RWPE1 (cell line): ENCODE data around the gene VAMP5.

ENCODE experiments used
- CTCF ChIA-PET: fragments of 350-600 bp; sonication (Branson Sonifier 250); formaldehyde crosslinking; extraction: SDS; loops from one replicate; lab custom pipeline; 2021; lab: Yijun Ruan, JAX
- POLR2A ChIA-PET: fragments of 400-600 bp; formaldehyde crosslinking; extraction: SDS; loops from one replicate; lab custom pipeline; 2020; ENCODE audit warnings: antibody characterized with exemption; ENCODE audit not compliant: low non-redundant PET; lab: Yijun Ruan, JAX
- DNase-seq: peaks from one replicate; pipeline ENCODE4 v3.0.0; 2012; ENCODE audit warnings: low spot score
- H3K27ac ChIP-seq: fragments of 450-650 bp; 2 replicates; pipeline ENCODE4 v1.5.1; 2017
- CTCF ChIP-seq: fragments of 450-650 bp; conservative IDR thresholded peaks from 2 replicates; pipeline ENCODE4 v1.5.1; 2017; ENCODE audit warnings: low read depth, mild to moderate bottlenecking

VAMP5 gene

GRCh38 chr2:85583667-85584353 lies 421 bp upstream of the VAMP5 start:
- DNase-seq, result no peak
- CTCF ChIA-PET, result no interaction called here
- POLR2A ChIA-PET, result no interaction called here
- peak overlapping the region; percentile 91 for H3K27ac ChIP-seq
- TF ChIP-seq CTCF, result no peak

- CTCF ChIA-PET, result no interaction called here
- peak overlapping the region; percentile 91 for H3K27ac ChIP-seq
- POLR2A ChIA-PET, result interaction anchor here (0.8 kb wide), 1 partner anchor 10 kb away, joined by 3 read pairs; the partner anchor contains the start of gene RNF181
- TF ChIP-seq CTCF, result no peak
- DNase-seq, result peak; percentile 73
These were observed 888 bp downstream of the VAMP5 start for GRCh38 chr2:85584857-85585780.

DNA sequence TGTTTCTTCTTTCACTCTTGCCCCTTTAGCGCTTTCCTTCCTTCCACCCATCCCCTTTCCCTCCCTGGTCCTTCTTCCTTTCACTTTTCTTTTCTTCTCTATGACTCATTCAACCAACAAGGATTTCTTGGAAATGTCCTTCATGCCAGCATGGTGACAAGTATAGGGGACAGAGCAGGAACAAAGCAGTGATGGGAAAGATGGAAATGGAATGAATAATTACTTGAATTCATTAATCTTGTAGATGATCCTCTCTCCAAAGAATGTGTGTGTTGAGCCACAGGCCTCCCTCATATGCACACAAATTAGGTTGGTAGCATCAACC lies 1.5 kb downstream of the VAMP5 start:
- CTCF ChIA-PET, result no interaction called here
- peak overlapping the region; percentile 91 for H3K27ac ChIP-seq
- POLR2A ChIA-PET, result interaction anchor here (0.8 kb wide), 1 partner anchor 9 kb away, joined by 3 read pairs; the partner anchor contains the start of gene RNF181
- no peak for DNase-seq
- TF ChIP-seq CTCF, result no peak

DNA sequence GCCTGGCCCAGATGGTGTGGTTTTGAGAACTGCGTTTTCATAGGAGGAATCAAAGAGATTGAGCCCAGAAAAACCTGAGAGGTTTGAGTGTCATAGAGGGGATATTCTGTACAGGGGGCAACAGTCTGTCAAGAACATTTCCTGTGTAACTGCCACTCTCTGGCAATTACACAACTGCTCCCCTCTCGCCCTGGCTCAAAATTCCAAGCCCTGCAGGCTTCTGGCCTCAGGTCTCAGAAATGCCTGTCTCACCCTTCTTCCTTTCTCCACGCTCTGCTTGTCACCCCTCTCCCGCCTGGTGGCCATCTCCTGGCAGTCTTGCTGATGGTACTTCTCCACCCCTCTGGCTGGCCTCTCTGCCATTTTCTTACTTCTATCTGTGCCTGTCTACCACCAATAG lies 4.0 kb downstream of the VAMP5 start:
- DNase-seq, result no peak
- POLR2A ChIA-PET, result no interaction called here
- H3K27ac ChIP-seq, result peak overlapping the region; percentile 21; the same call in 1 of the 2 replicates
- TF ChIP-seq CTCF, result no peak
- CTCF ChIA-PET, result no interaction called here

GRCh38 chr2:85588645-85589044 lies 4.4 kb downstream of the VAMP5 start:
- POLR2A ChIA-PET, result no interaction called here
- TF ChIP-seq CTCF, result no peak
- CTCF ChIA-PET, result interaction anchor here (0.7 kb wide), 1 partner anchor 18 kb away, joined by 3 read pairs; no protein-coding TSS in a partner anchor
- H3K27ac ChIP-seq, result peak overlapping the region; percentile 21; the same call in 1 of the 2 replicates
- DNase-seq, result no peak

DNA sequence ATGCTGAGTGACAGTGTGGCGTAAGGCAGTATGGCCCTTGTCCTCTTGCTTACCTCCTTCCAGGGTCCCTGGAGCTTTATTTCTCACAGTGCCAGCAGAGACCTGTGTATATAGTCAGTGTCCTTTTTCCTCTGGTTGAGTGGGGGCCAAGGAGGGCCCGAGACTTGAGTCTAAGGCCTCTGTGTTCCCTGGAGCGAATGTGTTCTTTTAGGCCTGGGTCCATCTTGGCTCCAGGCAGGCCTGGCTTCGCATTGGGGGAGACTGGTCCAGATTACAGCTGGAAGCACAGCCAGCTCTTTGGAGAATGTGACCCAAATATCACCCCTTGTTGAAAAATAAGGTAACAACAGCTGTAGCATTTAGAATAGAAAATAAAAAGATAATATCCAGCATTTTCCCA lies 5.0 kb downstream of the VAMP5 start:
- no peak overlapping the region for H3K27ac ChIP-seq
- no peak for TF ChIP-seq CTCF

More for the DNA sequence above, 5.0 kb downstream of the VAMP5 start:
- ChIA-PET POLR2A (no interaction called here), CTCF (interaction anchor here (0.7 kb wide), 1 partner anchor 17 kb away, joined by 3 read pairs; no protein-coding TSS in a partner anchor)
- no peak for DNase-seq
